H54 (cell line): ENCODE data around the gene TEX13B.
"Not testable (repeated sequence)": the region's sequence is repeated elsewhere in the genome, so short reads cannot be mapped to it uniquely, and the experiment has no call there.

ENCODE experiments used
- DNase-seq: peaks from one replicate; pipeline ENCODE4 v3.0.0; 2011; ENCODE audit warnings: low spot score, mixed read lengths; ENCODE audit not compliant: insufficient read length
- FAIRE-seq: peaks from 3 replicates; lab custom pipeline; 2011; peaks lifted over from hg19 to GRCh38; lab: Jason Lieb, UNC
- POLR2A ChIP-seq: IDR thresholded peaks from 2 replicates; pipeline ENCODE4 v1.6.1; 2011; ENCODE audit warnings: low read depth, mild to moderate bottlenecking, low read length

The TEX13B gene

GRCh38 chrX:107978707-107979307, 3.4 kb downstream of the TEX13B start:
- no peak for TF ChIP-seq POLR2A
- no peak for FAIRE-seq
- DNase-seq, result no peak

GRCh38 chrX:107978071-107978470, 4.1 kb downstream of the TEX13B start:
- TF ChIP-seq POLR2A, result no peak
- no peak for DNase-seq
- FAIRE-seq, result no peak

GRCh38 chrX:107971636-107972035, 10.5 kb downstream of the TEX13B start:
- FAIRE-seq, result no peak
- no peak for DNase-seq
- no peak for TF ChIP-seq POLR2A

DNA sequence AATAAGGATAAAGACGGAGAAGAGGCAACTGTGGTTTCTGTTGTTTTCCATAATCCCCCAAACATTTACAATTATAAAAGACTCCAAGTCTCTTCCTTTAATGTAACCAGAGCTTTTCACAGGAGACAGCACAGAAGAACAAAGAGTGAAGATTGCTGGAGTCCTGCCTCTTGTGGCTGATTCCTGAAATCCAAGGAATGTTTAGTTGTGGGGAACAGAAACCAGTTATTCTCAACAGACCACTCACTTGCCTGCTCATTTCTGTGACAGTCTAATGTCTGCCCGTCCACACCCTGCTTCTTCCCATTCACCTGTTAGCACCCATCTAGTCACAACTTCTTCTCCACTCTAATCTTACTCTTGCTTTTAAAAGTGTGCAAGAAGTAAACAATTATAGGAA, 12.1 kb downstream of the TEX13B start:
- DNase-seq, result no peak
- no peak for TF ChIP-seq POLR2A
- no peak for FAIRE-seq

- no peak for FAIRE-seq
- TF ChIP-seq POLR2A, result no peak
- DNase-seq, result no peak
Measured at GRCh38 chrX:107968623-107969022, 13.5 kb downstream of the TEX13B start.

DNA sequence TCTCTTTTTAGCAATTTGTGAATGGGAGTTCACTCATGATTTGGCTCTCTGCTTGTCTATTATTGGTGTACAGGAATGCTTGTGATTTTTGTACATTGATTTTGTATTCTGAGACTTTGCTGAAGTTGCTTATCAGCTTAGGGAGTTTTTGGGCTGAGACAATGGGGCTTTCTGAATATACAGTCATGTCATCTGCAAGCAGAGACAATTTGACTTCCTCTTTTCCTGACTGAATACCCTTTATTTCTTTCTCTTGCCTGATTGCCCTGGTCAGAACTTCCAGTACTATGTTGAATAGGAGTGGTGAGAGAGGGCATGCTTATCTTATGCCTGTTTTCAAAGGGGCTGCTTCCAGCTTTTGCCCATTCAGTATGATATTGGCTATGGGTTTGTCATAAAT, 26.8 kb downstream of the TEX13B start:
- DNase-seq, FAIRE-seq: not testable (repeated sequence)

- TF ChIP-seq POLR2A, result no peak
- no peak for FAIRE-seq
- no peak for DNase-seq
Measured at GRCh38 chrX:107940095-107940494, 42.1 kb downstream of the TEX13B start.

DNA sequence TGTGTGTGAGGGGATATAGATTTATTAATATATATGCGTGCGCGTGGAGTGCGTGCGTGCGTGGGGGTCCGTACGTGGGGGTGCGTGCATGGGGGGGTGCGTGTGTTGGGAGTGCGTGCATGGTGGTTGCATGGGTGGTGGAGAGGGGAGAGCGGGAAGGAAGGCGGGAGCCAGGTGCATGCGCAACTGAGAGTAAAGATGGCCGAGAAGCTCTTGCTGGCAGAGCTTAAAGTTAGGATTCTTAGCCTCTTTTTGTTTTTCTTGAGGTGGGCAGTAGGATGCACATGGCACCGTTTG, 45.8 kb downstream of the TEX13B start:
- DNase-seq, result no peak
- no peak for FAIRE-seq
- no peak for TF ChIP-seq POLR2A

GRCh38 chrX:107935664-107936433, 46.3 kb downstream of the TEX13B start:
- FAIRE-seq (peak; percentile 78), DNase-seq (peak; percentile 29)
- TF ChIP-seq POLR2A, result no peak

- DNase-seq (peak; percentile 11), FAIRE-seq (peak; percentile 20)
- TF ChIP-seq POLR2A, result no peak
Measured at GRCh38 chrX:107935200-107935599, 47.0 kb downstream of the TEX13B start.

GRCh38 chrX:107934262-107934661, 47.9 kb downstream of the TEX13B start:
- no peak for TF ChIP-seq POLR2A
- no peak for FAIRE-seq

More at GRCh38 chrX:107934262-107934661, 47.9 kb downstream of the TEX13B start:
- no peak for DNase-seq
